Measurements from ENCODE around the gene NPTX2.

NPTX2 gene

GRCh38 chr7:98619450-98620321 is 2.6 kb downstream of the NPTX2 start:
- no peaks in the 10 kb centered on the region; the same call in 1 of the 2 replicates for H3K27me3 ChIP-seq (replicated peaks; ENCODE audit: control insufficient read depth, insufficient read depth, low read length)
- TF ChIP-seq CTCF (IDR thresholded peaks at IDR 0.05; ENCODE audit: insufficient read depth, low read length, poor library complexity, severe bottlenecking): no peak
- no peaks in the 10 kb centered on the region for H3K36me3 ChIP-seq (ENCODE audit: control insufficient read depth, insufficient read depth, low read length)
- no peak overlapping the region for H3K4me3 ChIP-seq (replicated peaks; ENCODE audit: low read depth, low read length)
- no peak for DNase-seq (ENCODE audit: extremely low read depth, insufficient read length)

GRCh38 chr7:98621573-98622482 is 4.7 kb downstream of the NPTX2 start:
- Histone ChIP-seq H3K27me3 (replicated peaks; ENCODE audit: control insufficient read depth, insufficient read depth, low read length) (no peaks in the 10 kb centered on the region; the same call in 1 of the 2 replicates), H3K36me3 (ENCODE audit: control insufficient read depth, insufficient read depth, low read length) (no peaks in the 10 kb centered on the region), H3K4me3 (replicated peaks; ENCODE audit: low read depth, low read length) (no peak overlapping the region)
- no peak for DNase-seq (ENCODE audit: extremely low read depth, insufficient read length)
- no peak for TF ChIP-seq CTCF (IDR thresholded peaks at IDR 0.05; ENCODE audit: insufficient read depth, low read length, poor library complexity, severe bottlenecking)

- Histone ChIP-seq H3K4me3 (replicated peaks; ENCODE audit: low read depth, low read length) (no peak overlapping the region), H3K27me3 (replicated peaks; ENCODE audit: control insufficient read depth, insufficient read depth, low read length) (no peaks in the 10 kb centered on the region; the same call in 1 of the 2 replicates), H3K36me3 (ENCODE audit: control insufficient read depth, insufficient read depth, low read length) (no peaks in the 10 kb centered on the region)
- no peak for DNase-seq (ENCODE audit: extremely low read depth, insufficient read length)
- no peak for TF ChIP-seq CTCF (IDR thresholded peaks at IDR 0.05; ENCODE audit: insufficient read depth, low read length, poor library complexity, severe bottlenecking)
Observed at GRCh38 chr7:98622926-98623325, 5.8 kb downstream of the NPTX2 start.

GRCh38 chr7:98624846-98625420 is 7.8 kb downstream of the NPTX2 start:
- Histone ChIP-seq H3K27me3 (replicated peaks; ENCODE audit: control insufficient read depth, insufficient read depth, low read length) (no peaks in the 10 kb centered on the region; the same call in 1 of the 2 replicates), H3K4me3 (replicated peaks; ENCODE audit: low read depth, low read length) (no peak overlapping the region), H3K36me3 (ENCODE audit: control insufficient read depth, insufficient read depth, low read length) (no peaks in the 10 kb centered on the region)
- DNase-seq (ENCODE audit: extremely low read depth, insufficient read length): no peak
- no peak for TF ChIP-seq CTCF (IDR thresholded peaks at IDR 0.05; ENCODE audit: insufficient read depth, low read length, poor library complexity, severe bottlenecking)

GRCh38 chr7:98626460-98627412 is 9.7 kb downstream of the NPTX2 start:
- Histone ChIP-seq H3K27me3 (replicated peaks; ENCODE audit: control insufficient read depth, insufficient read depth, low read length) (no peaks in the 10 kb centered on the region; the same call in 1 of the 2 replicates), H3K4me3 (replicated peaks; ENCODE audit: low read depth, low read length) (no peak overlapping the region), H3K36me3 (ENCODE audit: control insufficient read depth, insufficient read depth, low read length) (no peaks in the 10 kb centered on the region)
- no peak for TF ChIP-seq CTCF (IDR thresholded peaks at IDR 0.05; ENCODE audit: insufficient read depth, low read length, poor library complexity, severe bottlenecking)
- DNase-seq (ENCODE audit: extremely low read depth, insufficient read length): no peak

Measured in GM06990 (cell line).